Fibroblast of skin of scalp (primary cell): Measurements from ENCODE around the gene PLAC9.

Source experiments
- DNase-seq: peaks from one replicate; pipeline ENCODE4 v3.0.0-alpha.2; 2013

Gene PLAC9

DNA sequence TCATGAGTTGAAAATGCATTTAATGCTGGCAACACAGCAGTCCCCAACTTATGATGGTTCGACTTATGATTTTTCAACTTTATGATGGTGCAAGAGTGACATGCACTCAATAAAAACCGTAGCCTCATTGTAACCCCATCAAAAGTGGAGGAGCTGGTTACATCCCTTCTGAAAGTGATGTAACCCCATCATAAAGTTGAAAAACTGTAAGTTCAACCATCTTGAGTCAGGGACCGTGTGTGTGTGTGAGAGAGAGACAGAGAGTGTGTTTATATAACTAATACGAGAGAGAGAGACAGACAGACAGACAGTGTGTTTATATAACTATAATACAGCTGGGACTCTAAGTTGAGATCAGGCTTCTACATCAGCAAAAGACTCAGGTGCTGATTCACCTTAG, 51.8 kb downstream of the PLAC9 start:
- no peak for DNase-seq

DNA sequence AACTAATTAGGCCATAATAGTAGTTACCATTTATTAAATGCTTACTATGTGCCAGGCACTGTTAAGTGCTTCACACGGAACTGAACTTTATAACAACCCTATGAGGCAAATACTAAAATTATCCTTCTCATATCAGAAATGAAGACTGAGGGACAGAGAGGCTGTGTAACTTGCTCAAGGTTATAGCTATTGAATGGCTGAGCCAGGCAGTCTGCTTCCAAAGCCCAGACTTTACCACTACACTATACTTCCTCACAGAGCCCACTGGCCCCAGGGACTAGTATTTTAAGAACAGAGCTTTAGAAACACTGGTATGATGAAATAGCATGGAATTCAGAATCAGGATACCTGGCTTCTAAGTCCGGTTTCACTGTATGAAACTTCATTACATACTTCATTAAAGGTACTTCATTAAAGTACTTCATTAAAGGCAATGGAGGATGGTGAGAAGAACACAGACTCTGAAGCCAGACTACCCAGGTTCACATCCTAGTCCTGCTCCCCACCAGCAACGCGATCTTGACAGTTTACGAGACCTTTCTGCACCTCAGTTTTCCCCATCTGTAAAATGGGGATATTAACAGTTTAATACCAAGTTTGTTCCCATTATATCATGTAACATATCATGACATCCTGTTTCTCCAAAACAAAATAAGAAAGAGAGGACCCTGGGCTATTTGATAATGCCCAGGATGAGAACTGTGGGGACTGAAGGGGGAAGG, 53.2 kb downstream of the PLAC9 start:
- DNase-seq = no peak

DNA sequence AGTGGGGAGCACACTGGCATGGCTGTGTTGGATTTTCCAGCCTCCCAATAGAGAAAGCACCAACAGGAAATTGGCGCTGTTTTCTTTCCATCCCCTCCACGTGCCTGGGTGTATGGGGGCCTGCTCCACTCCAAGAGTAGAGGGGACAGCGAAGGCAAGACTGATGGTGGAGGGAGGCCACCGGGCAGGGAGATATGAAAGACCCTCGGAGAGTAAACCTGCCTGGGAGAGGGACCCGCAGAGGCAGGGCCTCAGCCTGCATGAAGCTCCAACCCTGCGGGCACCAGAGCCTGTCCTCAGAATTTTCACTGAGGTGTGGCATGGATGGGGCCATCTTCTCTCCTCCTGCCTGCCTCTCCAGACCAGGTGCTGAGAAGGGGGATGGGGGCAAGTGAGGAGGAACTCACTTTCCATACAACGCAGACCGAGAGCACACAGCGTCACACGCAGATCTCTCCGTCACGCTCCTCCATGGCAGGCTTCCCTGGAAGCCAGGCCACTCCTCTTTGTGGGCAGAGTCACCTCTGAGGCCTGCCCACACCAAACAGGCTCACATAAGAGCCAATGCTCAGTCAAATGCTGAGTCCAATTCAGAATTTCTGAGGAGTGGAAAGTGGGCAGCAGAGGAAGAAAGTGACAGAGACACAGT, 54.0 kb downstream of the PLAC9 start:
- no peak for DNase-seq

DNA sequence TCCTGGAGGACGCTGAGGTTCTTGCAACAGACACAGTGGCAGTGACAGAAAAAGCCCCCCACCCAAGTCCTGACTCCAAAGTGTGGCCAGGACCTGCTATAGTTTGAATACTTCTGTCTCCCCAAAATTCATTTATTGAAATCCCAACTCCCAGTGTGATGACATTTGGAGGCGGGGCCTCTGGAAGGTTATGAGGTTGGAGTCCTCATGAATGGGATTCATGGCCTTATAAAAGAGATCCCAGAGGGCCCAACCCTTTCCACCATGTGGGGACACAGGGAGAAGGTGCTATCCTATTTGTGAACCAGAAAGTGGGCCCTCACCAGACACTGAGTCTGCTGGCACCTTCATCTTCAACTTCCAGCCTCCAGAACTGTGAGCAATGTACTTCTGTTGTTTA, 54.5 kb downstream of the PLAC9 start:
- DNase-seq = no peak

DNA sequence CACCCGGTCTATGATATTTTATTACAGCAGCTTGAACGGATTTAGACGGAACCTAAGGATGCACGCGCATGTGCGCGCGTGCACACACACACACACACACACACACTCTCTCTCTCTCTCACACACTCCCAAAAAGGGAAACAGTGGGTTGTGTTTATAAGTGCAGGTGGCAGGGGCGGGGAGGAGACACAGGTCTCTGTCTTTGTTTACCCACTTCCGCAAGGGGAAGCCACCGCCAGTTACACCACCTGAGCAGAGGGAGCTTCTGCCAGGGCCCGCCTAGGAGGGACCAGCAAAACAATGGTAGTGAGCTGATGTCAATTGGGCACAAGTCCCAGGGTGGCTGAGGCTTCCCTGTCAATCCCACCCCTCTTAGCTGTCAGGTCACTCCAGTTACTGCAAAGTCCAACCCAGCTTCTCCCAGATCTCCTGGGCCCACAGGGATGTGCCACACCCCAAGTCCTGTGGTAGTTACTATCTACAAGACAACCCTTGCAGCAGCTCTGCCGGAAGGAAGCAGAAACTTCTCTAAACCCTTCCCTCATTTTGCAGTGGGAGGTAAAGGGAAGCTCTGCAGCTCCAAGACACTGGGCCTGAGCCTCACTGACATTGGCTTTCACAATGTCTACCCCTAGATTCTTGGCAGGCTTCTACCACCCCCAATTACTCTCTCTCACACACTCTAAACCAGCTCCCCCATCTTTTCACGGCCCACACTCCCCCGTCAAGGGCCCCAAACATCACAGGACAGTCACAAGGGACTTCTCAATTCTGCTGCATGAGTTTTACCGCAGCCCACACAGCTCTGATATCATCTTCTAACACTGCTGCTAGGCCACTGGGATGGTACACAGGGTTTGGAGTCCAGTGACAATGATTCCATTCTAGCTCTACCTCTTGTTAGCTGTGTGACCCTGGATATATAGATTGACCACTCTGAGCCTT, 55.2 kb downstream of the PLAC9 start:
- DNase-seq = no peak

DNA sequence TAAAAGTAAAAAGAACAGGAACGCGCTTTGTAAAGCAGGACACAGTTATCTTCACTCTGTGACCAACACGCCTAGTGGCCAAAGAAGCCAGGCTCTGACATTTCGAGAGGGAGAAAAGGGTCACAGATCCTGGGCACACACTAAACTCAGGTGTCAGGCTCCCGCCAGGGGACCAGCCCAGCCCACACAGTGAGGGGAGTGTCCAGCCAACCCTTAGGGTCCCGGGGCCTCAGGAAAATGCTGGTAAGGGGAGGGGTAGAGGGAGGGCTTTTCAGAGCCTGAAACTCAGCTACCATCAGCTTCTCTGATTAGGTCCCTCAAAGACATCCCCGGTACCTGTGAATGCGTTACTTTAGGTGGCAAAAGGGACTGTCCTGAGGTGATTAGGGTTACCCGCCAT, 56.2 kb downstream of the PLAC9 start:
- no peak for DNase-seq

DNA sequence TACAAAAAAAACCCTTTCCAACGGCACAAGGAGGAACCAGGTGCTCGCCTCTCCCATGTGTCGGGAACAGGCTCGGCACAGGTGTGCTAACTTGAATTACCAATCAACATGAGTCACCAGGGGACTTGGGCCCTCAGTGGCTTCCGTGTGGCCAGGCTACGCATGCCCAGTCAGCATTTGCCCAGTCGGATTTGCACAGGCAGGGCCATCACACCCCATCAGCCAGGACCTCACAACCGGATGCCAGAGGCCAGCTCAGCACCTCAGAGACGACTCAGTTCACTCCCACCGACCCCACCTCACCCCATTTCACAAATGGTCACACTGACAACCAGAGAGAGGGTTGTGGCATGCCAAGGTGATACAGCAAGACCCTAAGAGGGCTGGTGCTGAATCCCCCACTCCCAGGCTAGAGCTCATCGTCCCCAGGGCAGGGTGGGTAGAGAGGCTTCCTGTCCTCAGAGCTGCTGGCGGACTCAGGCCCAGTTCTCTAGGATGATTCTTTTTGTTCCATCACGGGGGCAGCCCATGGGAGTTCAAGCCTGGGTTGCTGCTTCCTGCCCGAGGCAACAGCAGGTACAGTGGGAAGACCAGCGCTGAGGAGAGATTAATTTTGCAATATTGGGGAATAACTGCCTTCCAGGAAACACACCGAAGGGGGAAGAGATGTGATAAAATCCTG, 59.2 kb downstream of the PLAC9 start:
- DNase-seq = no peak

DNA sequence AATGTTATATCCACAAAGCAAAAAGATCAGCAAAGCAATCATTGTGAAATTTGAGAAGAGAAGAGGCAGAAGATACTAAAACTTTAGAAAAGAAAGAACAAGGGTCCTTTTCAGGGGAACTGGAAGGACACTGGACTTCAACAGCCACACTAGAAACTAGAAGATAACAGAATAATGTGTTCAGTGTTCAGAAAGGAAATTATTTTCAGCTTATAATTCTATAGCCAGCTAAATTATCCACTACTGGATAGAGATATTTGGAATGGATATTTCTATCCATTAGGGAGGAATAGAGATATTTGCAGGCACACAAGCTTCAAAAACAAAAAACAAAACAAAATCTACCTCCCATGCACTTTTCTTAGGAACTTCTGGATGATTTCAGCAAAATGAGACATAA, 60.0 kb downstream of the PLAC9 start:
- DNase-seq = no peak

DNA sequence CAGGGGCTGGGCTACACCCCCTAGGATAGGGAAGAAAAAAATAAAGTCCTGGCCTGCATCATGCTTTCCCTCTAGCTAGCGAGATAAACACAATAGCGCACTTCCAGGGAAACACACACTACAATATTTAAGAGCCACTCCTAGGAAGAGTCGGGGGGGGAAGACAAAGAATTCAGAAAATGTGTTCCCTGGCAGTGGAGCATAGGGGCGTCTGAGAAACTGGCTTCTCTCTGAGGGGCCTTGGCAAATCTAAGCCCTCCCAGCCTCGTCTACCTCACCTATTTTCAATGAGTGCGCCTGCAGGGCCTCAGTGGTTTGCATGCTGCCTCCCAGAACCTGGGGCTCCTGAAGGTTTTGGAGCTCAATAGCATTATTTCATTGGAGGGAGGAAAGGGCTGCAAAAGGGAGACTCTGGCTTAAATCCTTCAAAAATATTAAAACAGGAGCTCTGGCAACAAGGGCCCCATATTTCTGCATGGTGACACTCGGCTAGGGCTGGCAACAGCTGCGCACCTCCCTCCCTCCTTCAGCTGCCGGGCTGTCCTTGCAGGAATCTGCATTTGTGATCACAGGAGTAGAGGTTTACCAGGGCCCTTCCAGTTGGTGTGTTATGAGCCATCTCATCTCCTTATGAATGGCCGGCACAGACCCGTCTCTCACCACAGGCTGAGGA, 62.0 kb downstream of the PLAC9 start:
- no peak for DNase-seq
